G401 (cell line): ENCODE data around the gene RNF26. TPM values are rescaled to one million over a fixed set of nuclear protein-coding genes. Genes with fewer than 3 reads are reported as not detected.

Experiments used
- DNase-seq: peaks from one replicate; pipeline ENCODE4 v3.0.0-alpha.2; 2015; ENCODE audit warnings: low spot score
- in situ Hi-C: cut with HindIII; loops from 2 replicates; pipeline ENCODE4 v1.10.0; 2016; ENCODE audit warnings: low sequenced_read_pairs, mixed read lengths
- total RNA-seq: library from RNA; depleted of rRNA; stranded (reverse); fragments of >200 nt; shearing (Covaris generic); gene quantifications from 2 replicates; pipeline ENCODE4 v1.2.3, GENCODE V29; 2014

RNF26 gene
- total RNA-seq, 1 experiment from 2014 or later, result 19.9 TPM

DNA sequence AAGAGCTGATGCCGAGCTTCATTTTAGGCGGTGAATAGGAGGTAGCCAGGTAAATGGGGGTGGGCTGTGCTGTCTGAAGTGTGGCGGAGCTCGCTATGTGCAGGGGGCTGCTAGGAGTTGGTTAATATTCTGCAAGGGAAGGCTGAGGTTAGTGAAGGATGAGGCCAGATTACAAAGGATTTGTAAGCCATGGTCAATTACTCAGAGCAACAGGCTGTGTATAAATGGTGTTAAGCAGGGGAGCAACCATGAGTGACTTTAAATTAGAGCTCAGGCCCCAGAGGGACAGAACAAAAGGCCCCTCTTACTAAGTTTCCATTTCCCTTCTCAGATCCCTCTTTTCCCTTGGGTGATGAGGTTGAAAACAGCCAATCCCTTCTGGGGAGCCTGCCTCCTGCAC, 10.1 kb upstream of the RNF26 start:
- in situ Hi-C loops, result loop anchor here (25.0 kb wide), 1 partner anchor 212 kb away; the partner anchor contains the start of genes C2CD2L, DPAGT1 and HINFP
- no peak for DNase-seq

DNA sequence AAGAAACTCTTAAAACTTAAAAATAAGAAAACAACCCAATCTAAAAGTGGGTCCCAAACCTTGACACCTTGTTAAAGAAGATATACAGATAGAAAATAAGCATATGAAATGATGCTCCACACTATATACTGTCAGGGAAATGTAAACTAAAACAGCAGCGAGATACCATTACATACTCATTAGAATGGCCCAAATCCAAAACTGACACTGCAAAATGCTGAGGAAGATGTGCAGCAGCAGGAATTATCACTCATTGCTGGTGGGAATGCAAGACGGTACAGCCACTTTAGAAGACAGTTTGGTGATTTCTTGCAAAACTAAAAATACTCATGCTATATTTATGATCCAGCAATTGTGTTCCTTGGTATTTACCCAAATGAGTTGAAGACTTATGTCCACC, 5.0 kb upstream of the RNF26 start:
- in situ Hi-C loops, result no loop called here
- DNase-seq, result no peak

DNA sequence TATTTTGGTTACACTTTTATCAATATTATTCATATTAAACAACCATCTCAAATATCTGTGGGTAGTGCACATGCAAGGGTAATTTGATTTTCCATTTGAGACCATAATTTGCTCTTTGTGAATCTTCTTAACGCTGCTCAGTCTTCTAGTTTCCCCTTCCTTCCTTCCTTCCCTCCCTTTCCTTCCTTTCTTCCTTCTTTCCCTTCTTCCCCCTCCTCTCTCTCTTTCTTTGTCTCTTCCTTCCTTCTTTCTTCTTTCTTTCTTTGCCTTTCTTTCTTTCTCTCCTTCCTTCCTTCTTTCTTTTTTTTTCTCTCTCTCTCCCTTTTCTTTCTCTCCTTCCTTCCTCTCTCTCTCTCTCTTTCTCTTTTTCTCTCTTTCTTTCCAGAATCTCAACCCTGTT, 4.1 kb upstream of the RNF26 start:
- in situ Hi-C loops, result no loop called here
- DNase-seq, result no peak

GRCh38 chr11:119332111-119332765, 2.1 kb upstream of the RNF26 start:
- DNase-seq, result no peak
- in situ Hi-C loops, result no loop called here

GRCh38 chr11:119335091-119335654, 846 bp downstream of the RNF26 start:
- in situ Hi-C loops, result no loop called here

GRCh38 chr11:119335655-119336543, 1.6 kb downstream of the RNF26 start:
- no peak for DNase-seq
- in situ Hi-C loops, result no loop called here

More at GRCh38 chr11:119335091-119335654, 846 bp downstream of the RNF26 start:
- DNase-seq, result no peak

- in situ Hi-C loops, result no loop called here
- no peak for DNase-seq
Measured at GRCh38 chr11:119336744-119337469, 2.6 kb downstream of the RNF26 start.

DNA sequence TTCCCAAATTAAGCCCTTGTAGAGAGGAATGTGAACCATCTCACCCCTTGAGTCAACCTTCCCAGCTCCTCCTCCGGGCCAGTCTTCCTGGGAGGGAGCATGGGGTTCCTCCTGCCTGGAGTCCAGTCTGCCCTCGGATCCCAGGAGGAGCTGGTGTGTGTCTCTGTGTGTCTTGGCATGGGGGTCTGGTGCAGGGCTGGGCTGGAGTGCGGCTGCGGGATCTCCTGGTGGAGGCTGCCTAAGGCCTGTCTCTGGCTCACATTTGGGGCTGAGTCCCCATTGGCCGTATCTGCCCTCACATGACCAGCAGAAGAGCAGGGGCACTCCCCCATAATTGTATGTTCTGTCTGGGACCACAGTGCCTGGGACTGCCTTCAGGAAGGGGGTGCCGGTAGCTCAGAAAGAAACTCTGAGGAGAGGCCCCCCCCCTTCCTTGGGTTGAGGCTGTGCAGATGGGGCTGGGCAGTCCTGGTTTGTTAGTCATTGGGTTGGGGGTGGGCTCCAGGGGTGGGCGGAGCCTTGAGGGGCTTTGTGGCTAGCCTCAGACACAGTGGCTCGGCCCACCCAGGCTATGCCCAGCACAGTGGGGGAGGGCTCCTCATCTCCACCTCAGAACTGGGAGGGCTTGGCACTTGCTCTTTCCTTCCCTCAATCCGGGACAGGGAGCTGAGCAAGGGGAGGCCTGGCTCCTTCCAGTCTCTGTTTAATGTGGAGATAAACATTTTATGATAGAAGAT, 3.4 kb downstream of the RNF26 start:
- peak; percentile 48 for DNase-seq
- in situ Hi-C loops, result no loop called here

- in situ Hi-C loops, result no loop called here
- peak; percentile 86 for DNase-seq
Measured at GRCh38 chr11:119338318-119338890, 4.1 kb downstream of the RNF26 start.

- DNase-seq, result peak; percentile 50
Measured at GRCh38 chr11:119338965-119339588, 4.8 kb downstream of the RNF26 start.

GRCh38 chr11:119339589-119340334, 5.4 kb downstream of the RNF26 start:
- DNase-seq, result peak; percentile 60
- in situ Hi-C loops, result no loop called here

More at GRCh38 chr11:119338965-119339588, 4.8 kb downstream of the RNF26 start:
- in situ Hi-C loops, result no loop called here

DNA sequence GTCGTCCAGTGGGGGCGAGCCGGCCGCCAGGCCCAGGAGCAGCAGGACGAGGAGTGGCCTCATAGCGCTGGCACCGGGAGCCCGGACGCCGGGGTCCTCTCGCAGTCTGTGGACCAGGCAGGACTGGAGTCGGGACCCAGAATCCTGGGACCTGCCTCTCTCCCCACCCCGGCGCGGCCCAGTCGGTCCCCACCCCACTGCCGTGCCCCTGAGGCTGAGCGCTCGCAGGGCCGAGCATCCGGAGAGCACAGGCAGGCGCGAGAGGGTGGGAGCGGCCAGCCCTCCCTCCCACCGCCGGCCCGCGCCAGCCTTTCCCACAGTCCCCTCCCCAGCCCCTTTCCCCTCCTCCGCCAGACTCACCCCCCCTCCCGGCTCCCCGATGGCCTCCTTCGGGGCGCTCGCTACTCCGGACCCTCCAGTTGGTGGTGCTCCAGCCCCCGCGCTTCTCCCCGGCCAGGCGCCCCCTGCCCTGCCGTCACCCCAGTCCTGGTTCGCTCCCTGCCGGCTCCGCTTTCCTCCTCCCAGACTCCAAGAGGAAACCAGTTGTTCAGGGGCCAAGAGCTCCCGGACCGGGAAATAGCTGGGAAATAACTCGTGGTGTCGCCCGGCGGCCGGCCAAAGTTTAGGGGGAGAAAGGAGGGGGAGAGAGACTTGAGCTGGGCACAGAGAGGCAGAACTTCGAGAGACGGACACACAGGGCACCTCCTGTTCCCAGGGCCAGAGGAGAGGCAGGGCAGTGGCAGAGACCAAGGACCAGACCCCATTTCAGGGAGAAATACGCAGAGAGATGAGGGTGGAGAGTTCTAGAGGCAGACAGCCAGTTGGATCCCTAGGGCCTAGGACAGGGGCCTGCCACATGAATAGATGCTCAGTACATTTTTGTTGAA, 6.3 kb downstream of the RNF26 start, which contains the start of gene C1QTNF5:
TSS of gene C1QTNF5 (minus strand) at position 549 of the 887 bp plus-strand sequence. CDS start at position 63, 486 bp downstream.
- DNase-seq, result no peak

GRCh38 chr11:119341222-119342022, 7.1 kb downstream of the RNF26 start:
- in situ Hi-C loops, result no loop called here
- DNase-seq, result no peak

More for the DNA sequence above, 6.3 kb downstream of the RNF26 start, which contains the start of gene C1QTNF5:
- in situ Hi-C loops, result no loop called here

- in situ Hi-C loops, result no loop called here
- DNase-seq, result no peak
Measured at GRCh38 chr11:119342023-119342300, 7.6 kb downstream of the RNF26 start.

- in situ Hi-C loops, result no loop called here
- DNase-seq, result no peak
Measured at GRCh38 chr11:119342362-119343130, 8.2 kb downstream of the RNF26 start.
